Cardiac fibroblast (primary cell): ENCODE measurements around the gene TRIM72.

Experiments used
- DNase-seq, 2 donors: peaks; one replicate each; pipeline versions ENCODE4 v3.0.0 to v3.0.0-alpha.2; 2010; ENCODE audit warnings: low read depth in 2 of 2
- H3K4me3 ChIP-seq, 2 donors: replicated peaks in 1 of 2; 1 replicate in 1 of 2; 2 replicates in 1 of 2; pipeline ENCODE4 v1.5.1; 2011; ENCODE audit warnings: low read depth in 2 of 2, low read length in 2 of 2, mild to moderate bottlenecking in 2 of 2, moderate library complexity in 1 of 2
- TF ChIP-seq, protein P1 (sequence below): IDR thresholded peaks from one replicate; pipeline ENCODE4 v1.5.1; 2011; ENCODE audit warnings: low read depth, mild to moderate bottlenecking, low read length, inconsistent platforms

TRIM72 gene

DNA sequence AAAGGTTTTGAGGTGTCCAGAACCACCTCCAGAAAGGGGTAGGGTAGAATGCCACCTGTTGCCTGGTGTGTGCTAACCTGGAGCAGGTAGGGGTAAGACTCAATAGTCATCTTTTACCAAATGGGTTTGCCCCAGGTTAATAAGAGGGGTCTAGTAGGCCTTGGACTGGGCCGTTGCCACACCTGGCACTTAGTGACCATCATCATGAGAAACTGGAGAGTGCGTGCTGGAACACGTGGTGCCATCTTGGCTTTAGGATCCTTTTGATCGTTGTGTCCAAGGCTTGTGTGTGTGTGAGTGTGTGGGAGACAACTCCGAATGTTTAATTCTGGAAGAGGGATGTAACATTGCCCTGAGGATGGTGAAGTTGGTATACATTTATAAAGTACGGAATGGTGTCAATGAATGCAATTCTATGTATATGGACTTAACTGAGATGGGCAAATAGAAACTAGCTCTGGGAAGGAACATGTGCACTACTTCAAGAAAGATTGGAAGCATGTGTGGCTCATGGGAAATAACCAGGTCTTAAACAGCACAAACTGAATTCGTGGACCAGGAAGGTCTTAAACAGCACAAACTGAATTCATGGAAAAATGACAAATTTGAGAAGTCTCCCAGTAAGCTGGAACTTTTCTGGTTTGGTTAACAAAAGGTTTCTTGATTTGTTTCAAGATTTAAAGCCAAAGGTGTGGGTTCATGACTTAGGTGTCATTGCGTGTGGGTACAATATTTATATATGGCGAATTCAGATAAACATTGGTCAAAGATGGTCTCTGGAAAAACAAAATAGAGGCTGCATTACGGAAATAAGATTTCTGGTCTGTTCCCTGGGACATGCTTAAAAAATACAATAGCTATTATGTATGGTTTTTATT, 26.8 kb upstream of the TRIM72 start:
- no peak for DNase-seq
- TF ChIP-seq, protein P1, sequence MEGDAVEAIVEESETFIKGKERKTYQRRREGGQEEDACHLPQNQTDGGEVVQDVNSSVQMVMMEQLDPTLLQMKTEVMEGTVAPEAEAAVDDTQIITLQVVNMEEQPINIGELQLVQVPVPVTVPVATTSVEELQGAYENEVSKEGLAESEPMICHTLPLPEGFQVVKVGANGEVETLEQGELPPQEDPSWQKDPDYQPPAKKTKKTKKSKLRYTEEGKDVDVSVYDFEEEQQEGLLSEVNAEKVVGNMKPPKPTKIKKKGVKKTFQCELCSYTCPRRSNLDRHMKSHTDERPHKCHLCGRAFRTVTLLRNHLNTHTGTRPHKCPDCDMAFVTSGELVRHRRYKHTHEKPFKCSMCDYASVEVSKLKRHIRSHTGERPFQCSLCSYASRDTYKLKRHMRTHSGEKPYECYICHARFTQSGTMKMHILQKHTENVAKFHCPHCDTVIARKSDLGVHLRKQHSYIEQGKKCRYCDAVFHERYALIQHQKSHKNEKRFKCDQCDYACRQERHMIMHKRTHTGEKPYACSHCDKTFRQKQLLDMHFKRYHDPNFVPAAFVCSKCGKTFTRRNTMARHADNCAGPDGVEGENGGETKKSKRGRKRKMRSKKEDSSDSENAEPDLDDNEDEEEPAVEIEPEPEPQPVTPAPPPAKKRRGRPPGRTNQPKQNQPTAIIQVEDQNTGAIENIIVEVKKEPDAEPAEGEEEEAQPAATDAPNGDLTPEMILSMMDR: no peak
- no peak overlapping the region for H3K4me3 ChIP-seq

DNA sequence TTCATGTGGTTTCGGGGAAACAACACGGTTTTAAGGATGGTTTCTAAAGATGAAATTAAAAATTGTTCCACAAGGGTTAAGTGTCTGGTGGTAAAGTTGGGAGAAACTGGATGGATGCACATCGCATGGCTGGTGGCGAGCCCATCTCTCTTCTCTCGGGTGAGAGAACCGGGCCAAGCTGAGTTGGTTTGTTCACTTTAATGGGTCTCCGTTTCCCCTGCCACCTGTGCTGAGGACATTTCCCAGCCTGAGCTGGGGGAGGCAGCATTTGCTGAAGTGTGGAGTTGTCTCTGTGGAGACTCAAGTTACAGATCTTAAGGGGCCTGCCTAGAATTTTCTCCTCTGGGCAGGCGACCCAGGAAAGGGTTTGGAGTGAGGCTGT, 26.1 kb upstream of the TRIM72 start:
- DNase-seq: no peak
- TF ChIP-seq, protein P1: no peak
- no peak overlapping the region for H3K4me3 ChIP-seq

GRCh38 chr16:31188450-31189411, 25.2 kb upstream of the TRIM72 start:
- DNase-seq: no peak
- H3K4me3 ChIP-seq: no peak overlapping the region
- TF ChIP-seq, protein P1: no peak

DNA sequence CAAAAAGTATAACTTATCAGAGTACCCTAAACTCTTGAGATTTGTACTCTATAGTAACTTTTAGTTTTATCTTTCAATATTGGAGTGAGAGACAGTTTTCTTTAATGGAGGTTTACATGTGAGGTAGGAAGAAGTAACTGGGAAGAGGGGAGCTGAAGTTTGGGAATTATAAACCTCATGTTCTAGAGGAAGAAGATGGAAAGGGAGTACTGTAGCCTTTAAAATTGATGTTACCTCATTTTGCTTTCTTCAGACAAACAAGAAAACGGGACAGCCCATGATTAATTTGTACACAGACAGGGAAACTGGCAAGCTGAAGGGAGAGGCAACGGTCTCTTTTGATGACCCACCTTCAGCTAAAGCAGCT, 24.5 kb upstream of the TRIM72 start:
- TF ChIP-seq, protein P1: no peak
- no peak overlapping the region for H3K4me3 ChIP-seq
- DNase-seq: no peak

DNA sequence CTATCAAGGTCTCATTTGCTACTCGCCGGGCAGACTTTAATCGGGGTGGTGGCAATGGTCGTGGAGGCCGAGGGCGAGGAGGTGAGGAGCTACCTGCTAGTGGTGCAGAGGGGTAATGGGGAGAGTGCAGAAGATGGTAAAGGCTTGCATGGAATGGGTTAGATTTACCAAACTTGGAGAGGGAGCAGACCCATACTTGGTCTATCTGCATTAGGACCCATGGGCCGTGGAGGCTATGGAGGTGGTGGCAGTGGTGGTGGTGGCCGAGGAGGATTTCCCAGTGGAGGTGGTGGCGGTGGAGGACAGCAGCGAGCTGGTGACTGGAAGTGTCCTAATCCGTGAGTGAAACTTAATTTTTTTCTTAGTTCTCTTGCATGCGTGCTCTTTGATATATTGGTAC, 23.9 kb upstream of the TRIM72 start:
- DNase-seq: no peak
- H3K4me3 ChIP-seq: no peak overlapping the region
- TF ChIP-seq, protein P1: no peak

- H3K4me3 ChIP-seq: no peak overlapping the region
- TF ChIP-seq, protein P1: no peak
- DNase-seq: no peak
Measured at GRCh38 chr16:31190818-31191444, 23.0 kb upstream of the TRIM72 start.
